Body of pancreas (tissue), 4 donors: ENCODE measurements around the gene DEK.

Experiments used
- POLR2A ChIP-seq, 3 donors: fragments of 450-650 bp; IDR thresholded peaks; one replicate each; pipeline ENCODE4 v1.6.1; 2016; ENCODE audit warnings: antibody characterized with exemption in 3 of 3, mild to moderate bottlenecking in 2 of 3
- TF ChIP-seq, protein P1 (sequence below), 7 experiments: fragments of 450-650 bp in 4 of 7; fragments of 200-600 bp in 3 of 7; sonication (generic) in 3 of 7; IDR thresholded peaks; one replicate each; pipeline ENCODE4 v1.5.1; 2016 to 2019; ENCODE audit warnings: antibody characterized with exemption in 7 of 7

DNA sequence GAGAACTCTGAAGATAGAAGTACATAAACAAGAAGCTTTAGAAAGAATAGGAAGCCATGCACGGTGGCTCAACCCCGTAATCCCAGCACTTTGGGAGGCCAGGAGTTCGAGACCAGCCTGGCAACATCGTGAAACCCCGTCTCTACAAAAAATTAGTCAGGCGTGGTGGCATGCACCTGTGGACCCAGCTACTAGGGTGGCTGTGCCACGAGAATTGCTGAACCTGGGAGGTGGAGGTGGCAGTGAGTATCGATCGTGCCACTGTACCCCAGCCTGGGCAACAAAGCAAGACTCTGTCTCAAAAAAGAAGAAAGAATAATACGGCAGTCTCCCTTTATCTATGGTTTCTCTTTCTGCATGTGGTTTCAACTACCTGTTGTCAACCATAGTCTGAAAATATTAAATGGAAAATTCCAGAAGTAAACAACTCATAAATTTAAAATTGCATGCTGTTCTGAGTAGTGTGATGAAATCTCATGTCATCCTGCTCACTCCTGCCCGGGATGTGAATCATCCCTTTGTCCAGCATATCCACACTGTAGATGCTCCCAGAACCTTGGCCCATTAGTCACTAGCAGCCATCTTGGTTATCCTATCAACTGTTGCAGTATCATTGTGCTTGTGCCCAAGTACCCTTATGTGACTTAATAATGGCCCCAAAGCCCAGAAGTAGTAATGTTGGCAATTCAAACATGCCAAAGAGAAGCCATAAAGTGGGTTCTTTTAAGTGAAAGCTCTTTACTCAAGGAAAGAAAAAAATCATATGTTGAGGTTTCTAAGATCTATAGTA is 22.1 kb downstream of the DEK start:
- TF ChIP-seq, protein P1, sequence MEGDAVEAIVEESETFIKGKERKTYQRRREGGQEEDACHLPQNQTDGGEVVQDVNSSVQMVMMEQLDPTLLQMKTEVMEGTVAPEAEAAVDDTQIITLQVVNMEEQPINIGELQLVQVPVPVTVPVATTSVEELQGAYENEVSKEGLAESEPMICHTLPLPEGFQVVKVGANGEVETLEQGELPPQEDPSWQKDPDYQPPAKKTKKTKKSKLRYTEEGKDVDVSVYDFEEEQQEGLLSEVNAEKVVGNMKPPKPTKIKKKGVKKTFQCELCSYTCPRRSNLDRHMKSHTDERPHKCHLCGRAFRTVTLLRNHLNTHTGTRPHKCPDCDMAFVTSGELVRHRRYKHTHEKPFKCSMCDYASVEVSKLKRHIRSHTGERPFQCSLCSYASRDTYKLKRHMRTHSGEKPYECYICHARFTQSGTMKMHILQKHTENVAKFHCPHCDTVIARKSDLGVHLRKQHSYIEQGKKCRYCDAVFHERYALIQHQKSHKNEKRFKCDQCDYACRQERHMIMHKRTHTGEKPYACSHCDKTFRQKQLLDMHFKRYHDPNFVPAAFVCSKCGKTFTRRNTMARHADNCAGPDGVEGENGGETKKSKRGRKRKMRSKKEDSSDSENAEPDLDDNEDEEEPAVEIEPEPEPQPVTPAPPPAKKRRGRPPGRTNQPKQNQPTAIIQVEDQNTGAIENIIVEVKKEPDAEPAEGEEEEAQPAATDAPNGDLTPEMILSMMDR (IDR thresholded peaks at IDR 0.05) = no peak
- TF ChIP-seq POLR2A (IDR thresholded peaks at IDR 0.05) = no peak
